GM12864 (cell line): Measurements from ENCODE around the gene ZNF853.

ENCODE experiments used
- DNase-seq: peaks from one replicate; pipeline ENCODE4 v3.0.0-alpha.2; 2011; ENCODE audit warnings: low read depth
- H3K4me3 ChIP-seq: 2 replicates; pipeline ENCODE4 v1.5.1; 2011; ENCODE audit warnings: mild to moderate bottlenecking, low read depth, low read length, control low read depth
- CTCF ChIP-seq: IDR thresholded peaks from 2 replicates; pipeline ENCODE4 v1.5.1; 2011; ENCODE audit warnings: low read depth, mild to moderate bottlenecking, moderate library complexity, low read length, control low read depth, inconsistent platforms; ENCODE audit errors: missing control alignments

Gene ZNF853

GRCh38 chr7:6608081-6608480, 7.3 kb upstream of the ZNF853 start:
- no peak overlapping the region for H3K4me3 ChIP-seq
- no peak for TF ChIP-seq CTCF
- no peak for DNase-seq

GRCh38 chr7:6608794-6609193, 6.6 kb upstream of the ZNF853 start:
- TF ChIP-seq CTCF, result no peak
- no peak for DNase-seq

GRCh38 chr7:6612819-6613218, 2.6 kb upstream of the ZNF853 start:
- no peak for TF ChIP-seq CTCF
- DNase-seq, result no peak

More at GRCh38 chr7:6608794-6609193, 6.6 kb upstream of the ZNF853 start:
- no peak overlapping the region for H3K4me3 ChIP-seq

GRCh38 chr7:6613706-6614105, 1.7 kb upstream of the ZNF853 start:
- no peak overlapping the region for H3K4me3 ChIP-seq
- no peak for TF ChIP-seq CTCF
- DNase-seq, result no peak

More at GRCh38 chr7:6612819-6613218, 2.6 kb upstream of the ZNF853 start:
- H3K4me3 ChIP-seq, result no peak overlapping the region

GRCh38 chr7:6615723-6616555, 529 bp downstream of the ZNF853 start:
- no peak for TF ChIP-seq CTCF
- no peak for DNase-seq
- H3K4me3 ChIP-seq, result no peak overlapping the region

- no peak for TF ChIP-seq CTCF
- no peak for DNase-seq
- no peak overlapping the region for H3K4me3 ChIP-seq
Observed at GRCh38 chr7:6616854-6617643, 1.6 kb downstream of the ZNF853 start.
